ENCODE data around the gene CAMSAP3.
A peak's percentile ranks its signal among the peaks of the same experiment; 100 is the strongest.

Gene CAMSAP3

DNA sequence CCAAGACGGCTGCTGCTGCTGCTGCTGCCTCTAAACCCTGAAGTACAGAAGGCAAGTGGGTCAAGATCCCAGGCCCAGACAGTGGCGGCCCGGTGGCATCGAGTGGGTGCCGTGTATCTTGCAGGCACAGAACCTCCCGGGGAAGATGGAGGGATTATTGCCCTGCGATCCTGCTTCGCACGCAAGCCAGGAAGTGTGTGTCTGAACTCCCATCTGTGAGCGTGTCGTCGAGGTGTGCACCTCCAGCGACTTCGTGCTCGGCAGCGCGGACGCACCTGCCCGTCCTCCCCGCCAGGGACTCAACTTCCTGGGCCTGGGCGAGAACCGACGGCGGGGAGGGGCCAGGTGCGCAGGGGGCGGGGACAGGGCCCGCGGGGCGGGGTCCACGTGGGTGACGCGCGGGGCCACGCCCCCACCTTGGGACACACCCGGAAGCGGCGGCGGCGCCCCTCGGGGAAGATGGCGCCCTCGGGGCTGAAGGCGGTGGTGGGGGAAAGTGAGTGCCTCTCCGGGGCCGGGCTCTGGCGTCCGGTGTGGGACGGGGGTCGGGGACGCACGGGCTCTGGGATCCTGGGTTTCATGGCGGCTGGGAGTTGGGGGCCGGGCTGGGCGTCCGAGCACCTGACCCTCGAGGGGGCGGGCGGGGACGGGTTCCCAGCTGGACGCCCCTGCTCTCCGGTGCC lies 41.2 kb downstream of the CAMSAP3 start, which contains the start of gene STXBP2:
STXBP2 (plus strand) TSS at position 420 of the 683 bp plus-strand sequence; CDS start at position 460, 40 bp downstream.
- Histone ChIP-seq H2AFZ (ENCODE audit: low read depth, low read length) (peak within 1 kb of the TSS; percentile 87), H3K36me3 (replicated peaks; ENCODE audit: low read depth, low read length) (peaks cover 19% of the 10 kb centered on the region), H3K79me2 (ENCODE audit: low read length) (peaks cover 38% of the 10 kb centered on the region), H3K4me2 (ENCODE audit: low read length) (peak within 1 kb of the TSS; percentile 92), H3K4me3 (ENCODE audit: low read length) (peak within 1 kb of the TSS; percentile 92), H3K9ac (ENCODE audit: low read length) (peak within 1 kb of the TSS; percentile 87), H3K27ac (ENCODE audit: low read length) (peak within 1 kb of the TSS; percentile 32), H4K20me1 (ENCODE audit: insufficient read depth, low read length) (peaks cover 7% of the 10 kb centered on the region; the same call in 1 of the 2 replicates), H3K4me1 (ENCODE audit: low read length) (peaks cover 13% of the 10 kb centered on the region), H3K9me3 (ENCODE audit: insufficient read depth, low read length) (no peaks in the 10 kb centered on the region), H3K27me3 (ENCODE audit: low read depth, low read length) (no peaks in the 10 kb centered on the region)
- no peak for TF ChIP-seq EZH2phosphoT487 (IDR thresholded peaks at IDR 0.05; ENCODE audit: low read depth)
- TF ChIP-seq, protein P1, sequence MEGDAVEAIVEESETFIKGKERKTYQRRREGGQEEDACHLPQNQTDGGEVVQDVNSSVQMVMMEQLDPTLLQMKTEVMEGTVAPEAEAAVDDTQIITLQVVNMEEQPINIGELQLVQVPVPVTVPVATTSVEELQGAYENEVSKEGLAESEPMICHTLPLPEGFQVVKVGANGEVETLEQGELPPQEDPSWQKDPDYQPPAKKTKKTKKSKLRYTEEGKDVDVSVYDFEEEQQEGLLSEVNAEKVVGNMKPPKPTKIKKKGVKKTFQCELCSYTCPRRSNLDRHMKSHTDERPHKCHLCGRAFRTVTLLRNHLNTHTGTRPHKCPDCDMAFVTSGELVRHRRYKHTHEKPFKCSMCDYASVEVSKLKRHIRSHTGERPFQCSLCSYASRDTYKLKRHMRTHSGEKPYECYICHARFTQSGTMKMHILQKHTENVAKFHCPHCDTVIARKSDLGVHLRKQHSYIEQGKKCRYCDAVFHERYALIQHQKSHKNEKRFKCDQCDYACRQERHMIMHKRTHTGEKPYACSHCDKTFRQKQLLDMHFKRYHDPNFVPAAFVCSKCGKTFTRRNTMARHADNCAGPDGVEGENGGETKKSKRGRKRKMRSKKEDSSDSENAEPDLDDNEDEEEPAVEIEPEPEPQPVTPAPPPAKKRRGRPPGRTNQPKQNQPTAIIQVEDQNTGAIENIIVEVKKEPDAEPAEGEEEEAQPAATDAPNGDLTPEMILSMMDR (IDR thresholded peaks at IDR 0.05; ENCODE audit: low read depth, low read length): no peak

DNA sequence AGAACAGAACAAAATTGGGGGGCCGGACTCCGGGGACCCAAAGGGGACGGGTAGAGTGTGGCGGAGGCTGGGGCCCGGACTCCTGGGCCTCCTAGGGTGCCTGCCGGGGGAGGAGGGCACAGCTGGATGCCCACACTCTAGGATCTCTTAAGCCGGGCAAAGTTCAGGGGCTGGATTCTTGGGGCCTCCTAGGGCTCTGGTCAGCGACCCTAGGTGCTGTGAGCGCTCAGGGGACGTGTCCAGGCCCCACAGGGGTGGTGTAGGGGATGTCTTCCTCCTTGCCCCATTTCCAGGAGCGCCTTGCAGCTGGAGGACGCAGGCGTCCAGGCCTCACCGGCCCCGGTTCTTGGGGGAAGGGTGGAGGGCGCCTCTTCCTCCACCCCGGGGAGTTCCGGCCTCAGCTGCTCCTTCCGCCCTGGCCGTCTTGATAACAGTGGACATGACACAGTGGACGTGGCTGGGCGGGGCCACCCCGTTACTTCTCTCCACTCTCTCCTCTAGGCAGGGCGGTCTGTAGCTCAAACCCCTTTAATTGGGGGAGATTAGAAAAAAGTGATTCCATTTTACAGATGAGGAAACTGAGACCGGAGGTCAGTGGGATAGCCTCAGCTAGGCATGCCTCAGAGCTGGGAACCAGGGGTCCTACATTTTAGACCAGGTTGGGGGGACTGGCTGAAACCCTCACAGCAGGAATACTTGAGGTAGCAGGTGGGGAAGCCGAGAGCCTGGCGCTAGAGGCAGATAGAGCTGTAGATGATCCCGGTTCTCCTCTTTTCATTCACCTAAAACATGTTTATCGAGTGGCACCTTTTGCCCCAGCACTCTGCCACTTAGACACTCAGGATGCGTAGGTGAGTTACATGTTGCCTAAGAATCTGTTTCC lies 42.0 kb downstream of the CAMSAP3 start:
- no peaks in the 10 kb centered on the region for H3K9me3 ChIP-seq (ENCODE audit: insufficient read depth, low read length)
- no peak overlapping the region for H2AFZ ChIP-seq (ENCODE audit: low read depth, low read length)
- H3K36me3 ChIP-seq (replicated peaks; ENCODE audit: low read depth, low read length): peaks cover 19% of the 10 kb centered on the region
- H4K20me1 ChIP-seq (ENCODE audit: insufficient read depth, low read length): peaks cover 7% of the 10 kb centered on the region; the same call in 1 of the 2 replicates
- peaks cover 13% of the 10 kb centered on the region for H3K4me1 ChIP-seq (ENCODE audit: low read length)
- H3K9ac ChIP-seq (ENCODE audit: low read length): peak overlapping the region; percentile 87
- H3K27me3 ChIP-seq (ENCODE audit: low read depth, low read length): no peaks in the 10 kb centered on the region
- TF ChIP-seq EZH2phosphoT487 (IDR thresholded peaks at IDR 0.05; ENCODE audit: low read depth): no peak
- TF ChIP-seq, protein P1 (IDR thresholded peaks at IDR 0.05; ENCODE audit: low read depth, low read length): no peak
- peak overlapping the region; percentile 92 for H3K4me2 ChIP-seq (ENCODE audit: low read length)
- peaks cover 35% of the 10 kb centered on the region for H3K79me2 ChIP-seq (ENCODE audit: low read length)
- H3K27ac ChIP-seq (ENCODE audit: low read length): peak overlapping the region; percentile 32
- peak overlapping the region; percentile 92 for H3K4me3 ChIP-seq (ENCODE audit: low read length)

DNA sequence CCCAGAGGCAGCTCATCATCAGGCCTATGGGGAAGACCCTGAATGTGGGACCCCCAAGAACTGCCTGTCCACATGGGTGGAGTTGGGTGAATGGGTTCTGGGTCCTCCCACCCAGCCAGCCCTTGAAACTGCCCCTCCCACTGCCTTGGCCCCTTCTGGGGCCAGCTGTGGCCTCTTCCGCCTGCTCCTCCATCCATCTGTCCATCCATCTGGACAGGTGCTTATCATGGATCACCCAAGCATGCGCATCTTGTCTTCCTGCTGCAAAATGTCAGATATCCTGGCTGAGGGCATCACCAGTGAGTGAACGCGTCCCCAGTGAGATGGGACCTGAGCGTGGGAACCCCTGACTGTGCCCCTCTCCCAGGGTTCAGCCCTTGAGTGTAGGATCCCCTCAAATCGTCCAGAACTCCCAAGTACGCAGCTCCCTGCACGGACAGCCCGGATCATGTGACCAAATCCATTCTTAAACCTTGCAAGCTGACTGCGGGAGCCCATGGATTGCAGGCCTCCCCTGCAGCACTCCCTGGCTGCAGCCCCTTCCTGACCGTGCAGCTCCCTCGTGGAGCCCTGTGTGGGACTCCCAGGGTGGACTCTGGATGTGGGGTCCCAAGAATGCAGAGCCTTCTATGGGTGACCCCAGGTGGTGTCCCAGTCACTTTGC lies 43.3 kb downstream of the CAMSAP3 start:
- H3K27me3 ChIP-seq (ENCODE audit: low read depth, low read length): no peaks in the 10 kb centered on the region
- no peak overlapping the region for H2AFZ ChIP-seq (ENCODE audit: low read depth, low read length)
- peaks cover 7% of the 10 kb centered on the region; the same call in 1 of the 2 replicates for H4K20me1 ChIP-seq (ENCODE audit: insufficient read depth, low read length)
- no peak overlapping the region for H3K4me3 ChIP-seq (ENCODE audit: low read length)
- peaks cover 35% of the 10 kb centered on the region for H3K79me2 ChIP-seq (ENCODE audit: low read length)
- no peak overlapping the region for H3K9ac ChIP-seq (ENCODE audit: low read length)
- H3K9me3 ChIP-seq (ENCODE audit: insufficient read depth, low read length): no peaks in the 10 kb centered on the region
- TF ChIP-seq, protein P1 (IDR thresholded peaks at IDR 0.05; ENCODE audit: low read depth, low read length): no peak
- TF ChIP-seq EZH2phosphoT487 (IDR thresholded peaks at IDR 0.05; ENCODE audit: low read depth): no peak
- H3K4me2 ChIP-seq (ENCODE audit: low read length): no peak overlapping the region
- H3K27ac ChIP-seq (ENCODE audit: low read length): no peak overlapping the region
- peaks cover 19% of the 10 kb centered on the region for H3K36me3 ChIP-seq (replicated peaks; ENCODE audit: low read depth, low read length)
- H3K4me1 ChIP-seq (ENCODE audit: low read length): peaks cover 13% of the 10 kb centered on the region
